ENCODE results near the gene MYLK.

MYLK gene

DNA sequence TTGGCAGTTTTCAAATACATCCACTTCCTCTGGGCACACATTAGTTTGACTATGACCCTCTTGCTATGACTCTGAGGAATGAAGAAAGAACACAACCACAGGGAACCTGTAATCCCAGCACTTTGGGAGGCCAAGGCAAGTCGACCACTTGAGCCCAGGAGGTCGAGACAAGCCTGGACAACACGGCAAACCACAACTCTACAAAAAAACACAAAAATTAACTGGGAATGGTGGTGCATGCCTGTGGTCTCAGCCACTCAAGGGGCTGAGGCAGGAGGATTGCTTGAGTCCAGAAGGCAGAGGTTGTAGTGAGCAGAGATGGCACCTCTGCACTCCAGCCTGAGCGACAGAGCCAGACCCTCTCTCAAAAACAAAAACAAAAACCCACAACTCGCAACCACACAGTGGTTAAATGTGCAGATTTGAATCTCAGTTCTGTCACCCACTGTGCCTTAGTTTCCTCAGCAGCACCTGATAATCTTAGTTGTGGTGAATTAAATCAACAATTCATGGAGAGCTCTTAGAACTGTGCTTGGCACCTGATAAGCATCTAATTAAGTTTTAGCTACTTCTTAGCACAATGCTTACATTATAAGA is 65.7 kb downstream of the MYLK start:
- peaks cover 4 to 5% of the 10 kb centered on the region in 2 donors for H3K9me3 Mint-ChIP-seq
- H3K4me1 Mint-ChIP-seq = no peaks in the 10 kb centered on the region
- H3K4me3 Mint-ChIP-seq = no peak overlapping the region
- no peak for ATAC-seq
- no peak overlapping the region for H3K27ac Mint-ChIP-seq
- DNase-seq = no peak
- peaks cover 5% of the 10 kb centered on the region for H3K27me3 Mint-ChIP-seq

DNA sequence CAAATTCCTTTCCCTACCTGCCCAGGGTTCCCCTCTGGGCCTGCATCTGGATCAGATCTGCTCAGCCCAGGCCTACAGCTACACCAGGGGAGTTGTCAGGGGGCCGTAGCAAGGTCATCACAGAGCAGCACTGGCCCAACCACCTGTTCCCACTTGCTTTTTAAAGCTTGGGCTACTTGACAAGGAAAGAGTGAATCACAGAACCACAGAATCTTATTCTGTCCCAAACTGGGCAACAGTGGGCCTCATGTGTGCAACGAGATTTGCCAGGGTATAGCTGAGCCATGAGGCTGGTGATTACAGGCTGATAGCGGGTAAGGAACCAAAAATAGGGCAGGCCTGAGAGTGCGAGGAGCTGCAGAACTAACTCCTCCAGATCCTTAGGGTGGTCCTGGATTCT is 66.7 kb downstream of the MYLK start:
- Mint-ChIP-seq H3K4me1 (no peaks in the 10 kb centered on the region), H3K4me3 (no peak overlapping the region), H3K27me3 (no peaks in the 10 kb centered on the region), H3K27ac (no peak overlapping the region), H3K9me3 (no peaks in the 10 kb centered on the region)
- peak; percentile 33 for ATAC-seq
- no peak for DNase-seq

DNA sequence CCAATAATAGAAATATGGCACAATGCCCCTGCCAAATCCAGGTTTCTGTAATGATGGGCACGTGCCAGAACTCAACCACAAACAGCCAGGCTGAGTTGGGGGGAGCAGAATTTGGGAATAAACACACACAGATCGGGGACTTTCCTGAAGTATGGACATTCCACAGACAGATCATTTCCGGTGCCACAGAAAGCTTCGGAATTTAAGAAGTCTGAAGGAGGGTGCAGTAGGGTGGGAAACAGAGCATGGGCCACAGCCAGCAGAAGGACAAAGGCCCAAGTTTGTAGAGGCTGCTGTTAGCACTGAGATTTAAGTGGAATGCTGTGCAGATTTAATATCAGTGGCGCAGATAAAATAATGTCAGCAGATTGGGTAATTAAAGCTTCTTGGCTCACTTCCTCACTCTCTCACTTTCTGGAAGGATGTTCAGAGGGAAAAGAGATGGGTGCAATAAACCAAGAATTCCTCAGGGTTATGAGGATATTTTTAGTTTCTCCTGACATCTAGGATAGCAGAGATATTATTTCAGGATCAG is 67.4 kb downstream of the MYLK start:
- no peaks in the 10 kb centered on the region for H3K9me3 Mint-ChIP-seq
- ATAC-seq (no peak), DNase-seq (no peak)
- no peaks in the 10 kb centered on the region for H3K27me3 Mint-ChIP-seq
- H3K4me3 Mint-ChIP-seq = no peak overlapping the region
- H3K27ac Mint-ChIP-seq = no peak overlapping the region
- no peaks in the 10 kb centered on the region for H3K4me1 Mint-ChIP-seq

DNA sequence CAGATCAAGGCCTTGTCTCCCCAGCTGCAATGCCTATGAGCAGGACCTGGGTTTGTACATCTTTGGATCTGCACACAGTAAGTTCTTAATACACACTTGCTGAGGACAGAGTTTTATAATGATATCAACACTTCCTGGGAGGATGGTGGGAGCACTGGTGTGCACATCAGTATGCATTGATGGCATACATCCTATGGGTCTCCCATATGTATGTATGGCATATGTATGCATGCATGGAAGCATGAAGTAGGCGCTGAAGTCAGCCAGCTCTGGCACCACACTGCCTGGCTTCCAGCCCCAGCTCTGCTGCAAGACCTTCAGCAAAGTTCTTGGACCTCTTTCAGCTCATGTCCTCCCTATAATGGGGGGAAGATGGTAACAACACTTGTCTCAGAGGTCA is 68.2 kb downstream of the MYLK start:
- Mint-ChIP-seq H3K27ac (no peak overlapping the region), H3K4me1 (no peaks in the 10 kb centered on the region), H3K27me3 (no peaks in the 10 kb centered on the region), H3K9me3 (no peaks in the 10 kb centered on the region), H3K4me3 (no peak overlapping the region)
- DNase-seq (no peak), ATAC-seq (no peak)

DNA sequence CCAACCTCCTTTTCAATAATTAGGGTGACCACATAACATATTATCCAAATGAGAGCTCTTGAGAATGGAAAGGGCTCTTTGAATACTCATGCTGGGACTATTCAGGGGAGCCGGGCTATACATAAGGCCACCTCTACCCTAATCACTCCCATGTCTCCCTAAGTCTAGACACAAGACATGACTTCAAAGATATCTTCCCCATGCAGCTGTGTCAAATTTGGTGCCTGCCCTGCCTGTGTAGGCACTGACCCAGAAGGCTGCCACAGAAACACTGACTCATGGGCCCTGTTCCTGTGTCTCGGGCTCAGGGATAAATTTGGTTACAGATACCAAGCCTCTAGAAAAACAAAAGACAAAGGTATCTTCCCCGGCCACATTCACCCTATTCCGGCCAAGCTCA is 70.3 kb downstream of the MYLK start:
- H3K4me3 Mint-ChIP-seq = no peak overlapping the region
- ATAC-seq (no peak), DNase-seq (no peak)
- H3K27ac Mint-ChIP-seq = no peak overlapping the region
- no peaks in the 10 kb centered on the region for H3K27me3 Mint-ChIP-seq
- no peaks in the 10 kb centered on the region for H3K4me1 Mint-ChIP-seq
- H3K9me3 Mint-ChIP-seq = no peaks in the 10 kb centered on the region

DNA sequence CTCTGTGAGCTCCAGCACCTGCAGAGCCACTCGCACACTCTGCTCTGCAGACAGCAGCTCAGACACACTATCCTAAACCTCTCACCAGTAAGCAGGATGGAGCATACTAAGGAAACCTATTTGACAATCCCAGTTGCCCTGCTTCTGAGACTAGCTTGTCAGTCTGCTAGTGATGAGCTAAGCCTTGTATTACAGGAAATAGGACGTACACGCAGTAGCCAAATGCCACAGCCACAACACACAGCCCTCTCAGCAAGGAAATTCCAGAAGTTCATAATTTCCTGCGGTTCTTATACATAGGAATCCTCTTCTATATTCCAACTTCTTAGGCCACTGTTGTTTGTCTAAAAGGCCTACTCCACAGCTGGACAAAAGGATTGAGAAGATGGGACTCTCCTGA is 74.5 kb downstream of the MYLK start:
- Mint-ChIP-seq H3K4me3 (no peak overlapping the region), H3K27ac (peak overlapping the region in 1 of 2 donors; percentile 26), H3K9me3 (no peaks in the 10 kb centered on the region), H3K27me3 (no peaks in the 10 kb centered on the region), H3K4me1 (no peaks in the 10 kb centered on the region)
- ATAC-seq (no peak), DNase-seq (no peak)

DNA sequence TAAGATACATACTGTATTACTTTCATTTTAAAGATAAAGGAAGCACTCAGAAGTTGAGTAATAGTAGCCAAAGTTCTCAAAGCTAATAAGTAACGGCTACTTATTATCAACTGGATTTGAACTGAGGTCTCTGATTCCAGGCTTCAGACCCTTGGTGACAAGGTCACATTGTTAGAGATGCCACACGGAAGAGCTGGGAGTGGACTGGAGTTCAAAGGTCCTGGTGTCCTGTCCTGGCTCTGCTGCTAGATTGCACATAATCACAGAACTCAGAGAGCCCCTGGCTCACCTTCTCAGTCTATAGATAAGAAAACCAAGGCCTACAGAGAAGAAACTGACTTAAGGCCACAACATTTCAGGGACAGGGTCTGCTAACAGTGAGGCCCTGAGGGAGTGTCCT is 75.3 kb downstream of the MYLK start:
- ATAC-seq = no peak
- H3K4me1 Mint-ChIP-seq = no peaks in the 10 kb centered on the region
- H3K27ac Mint-ChIP-seq = no peak overlapping the region
- no peaks in the 10 kb centered on the region for H3K27me3 Mint-ChIP-seq
- no peak overlapping the region for H3K4me3 Mint-ChIP-seq
- H3K9me3 Mint-ChIP-seq = no peaks in the 10 kb centered on the region
- no peak for DNase-seq

DNA sequence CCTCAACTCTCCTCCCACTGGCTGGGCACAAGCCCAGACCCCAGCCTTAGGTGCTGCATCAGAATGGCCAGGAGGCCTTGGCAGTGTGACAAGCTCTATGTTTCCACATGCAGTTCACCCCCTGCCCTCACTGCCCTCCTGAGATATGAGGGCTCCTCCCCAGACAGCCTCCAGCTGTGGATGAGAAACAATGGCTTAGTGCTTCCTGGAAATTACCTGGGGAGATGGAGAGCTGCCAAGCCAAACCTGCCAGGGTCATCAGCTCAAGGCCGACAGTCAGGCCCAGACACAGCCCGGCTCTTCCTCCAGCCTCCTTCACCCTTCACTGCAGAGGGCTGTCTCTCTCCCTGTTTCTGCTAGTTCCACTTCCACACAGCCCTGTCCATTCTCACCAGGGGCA is 76.3 kb downstream of the MYLK start:
- no peak overlapping the region for H3K4me3 Mint-ChIP-seq
- no peak for ATAC-seq
- no peaks in the 10 kb centered on the region for H3K4me1 Mint-ChIP-seq
- no peak overlapping the region for H3K27ac Mint-ChIP-seq
- peaks cover 9% of the 10 kb centered on the region for H3K27me3 Mint-ChIP-seq
- H3K9me3 Mint-ChIP-seq = no peaks in the 10 kb centered on the region
- no peak for DNase-seq

DNA sequence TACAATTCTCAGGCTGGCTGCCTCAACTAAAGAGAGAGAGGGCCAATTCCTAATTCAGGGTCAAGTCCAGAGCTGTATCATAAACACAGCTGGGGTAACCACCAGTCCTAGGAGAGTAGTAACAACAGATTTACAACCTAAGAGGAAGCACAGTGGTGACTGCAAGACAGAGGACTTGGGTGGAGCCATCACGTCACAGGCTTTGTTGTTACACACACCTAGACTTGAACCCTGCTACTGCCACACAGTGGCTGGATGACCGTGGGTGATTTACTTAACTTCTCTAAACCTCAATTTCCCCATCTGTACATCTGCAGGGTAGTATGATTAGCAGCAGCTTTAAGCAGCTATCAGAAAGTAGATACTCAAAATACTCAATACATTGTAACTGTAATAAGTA is 78.6 kb downstream of the MYLK start:
- DNase-seq (no peak), ATAC-seq (no peak)
- H3K4me1 Mint-ChIP-seq = no peaks in the 10 kb centered on the region
- H3K27ac Mint-ChIP-seq = no peak overlapping the region
- no peak overlapping the region for H3K4me3 Mint-ChIP-seq
- H3K9me3 Mint-ChIP-seq = no peaks in the 10 kb centered on the region
- peaks cover 19% of the 10 kb centered on the region for H3K27me3 Mint-ChIP-seq

DNA sequence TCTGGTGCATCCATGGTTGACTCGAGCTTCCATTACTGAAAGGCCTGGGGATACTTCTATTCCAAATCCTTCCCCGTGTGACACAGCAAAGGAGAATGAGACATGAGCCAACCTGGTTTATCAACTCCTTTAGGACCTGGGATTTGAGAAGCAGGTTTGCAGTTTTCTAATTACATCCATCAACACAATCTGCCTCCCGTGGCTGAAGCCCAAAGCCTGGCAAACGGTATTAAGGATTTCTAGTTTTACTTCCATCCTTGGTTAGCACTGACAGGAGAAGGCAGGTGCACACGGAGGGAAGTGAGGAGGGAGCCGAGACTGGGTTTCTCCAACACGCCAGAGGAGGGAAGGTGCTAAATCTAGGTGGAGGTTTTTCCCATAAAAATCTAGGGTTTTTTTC is 79.0 kb downstream of the MYLK start:
- no peaks in the 10 kb centered on the region for H3K4me1 Mint-ChIP-seq
- no peak overlapping the region for H3K4me3 Mint-ChIP-seq
- no peak for DNase-seq
- no peak for ATAC-seq
- no peaks in the 10 kb centered on the region for H3K9me3 Mint-ChIP-seq
- H3K27ac Mint-ChIP-seq = no peak overlapping the region
- peaks cover 19% of the 10 kb centered on the region for H3K27me3 Mint-ChIP-seq

DNA sequence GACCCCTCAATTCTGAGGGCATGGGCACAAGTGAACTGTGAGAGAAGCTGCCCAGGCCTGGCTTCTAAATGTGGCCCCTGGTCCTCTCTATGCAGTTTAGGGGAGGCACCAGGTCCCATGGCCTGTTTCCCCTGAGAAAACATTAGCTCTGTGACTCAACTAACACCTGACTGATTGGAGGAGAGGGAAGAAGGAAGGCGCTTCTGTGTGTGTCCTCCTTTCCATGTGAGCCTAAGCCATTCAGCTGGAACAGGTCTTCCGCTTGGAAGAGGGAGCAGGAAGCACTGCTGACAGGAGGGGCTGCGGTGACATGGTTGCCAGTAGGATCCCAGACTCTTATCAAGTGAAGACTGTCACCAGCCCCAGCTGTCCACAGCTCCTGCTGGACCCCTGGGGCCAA is 79.5 kb downstream of the MYLK start:
- H3K27me3 Mint-ChIP-seq = peaks cover 19% of the 10 kb centered on the region
- H3K4me1 Mint-ChIP-seq = no peaks in the 10 kb centered on the region
- no peak overlapping the region for H3K4me3 Mint-ChIP-seq
- H3K9me3 Mint-ChIP-seq = no peaks in the 10 kb centered on the region
- ATAC-seq (no peak), DNase-seq (no peak)
- H3K27ac Mint-ChIP-seq = no peak overlapping the region

DNA sequence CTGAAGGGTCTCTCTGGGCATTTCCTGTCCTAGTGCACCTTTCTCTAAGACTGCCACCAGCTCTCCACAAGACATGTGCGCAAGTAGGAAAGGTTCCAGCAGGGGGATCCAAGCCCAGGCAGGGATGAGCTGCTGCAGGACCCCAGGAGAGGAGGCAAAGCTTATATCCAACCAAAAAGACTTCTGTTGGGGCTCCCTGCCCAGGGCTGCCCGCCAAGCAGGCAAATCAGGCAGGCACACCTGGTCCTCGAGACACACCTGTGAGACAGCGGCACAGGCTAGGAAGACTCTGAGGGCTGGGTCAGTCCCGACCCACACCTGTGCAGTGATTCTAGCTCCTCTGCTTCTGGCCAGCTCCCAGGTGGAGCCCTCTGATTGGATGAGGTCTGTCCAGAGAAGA is 80.6 kb downstream of the MYLK start:
- H3K9me3 Mint-ChIP-seq = no peaks in the 10 kb centered on the region
- ATAC-seq = no peak
- H3K4me1 Mint-ChIP-seq = no peaks in the 10 kb centered on the region
- no peak for DNase-seq
- H3K27me3 Mint-ChIP-seq = peaks cover 19% of the 10 kb centered on the region
- H3K4me3 Mint-ChIP-seq = no peak overlapping the region
- no peak overlapping the region for H3K27ac Mint-ChIP-seq

DNA sequence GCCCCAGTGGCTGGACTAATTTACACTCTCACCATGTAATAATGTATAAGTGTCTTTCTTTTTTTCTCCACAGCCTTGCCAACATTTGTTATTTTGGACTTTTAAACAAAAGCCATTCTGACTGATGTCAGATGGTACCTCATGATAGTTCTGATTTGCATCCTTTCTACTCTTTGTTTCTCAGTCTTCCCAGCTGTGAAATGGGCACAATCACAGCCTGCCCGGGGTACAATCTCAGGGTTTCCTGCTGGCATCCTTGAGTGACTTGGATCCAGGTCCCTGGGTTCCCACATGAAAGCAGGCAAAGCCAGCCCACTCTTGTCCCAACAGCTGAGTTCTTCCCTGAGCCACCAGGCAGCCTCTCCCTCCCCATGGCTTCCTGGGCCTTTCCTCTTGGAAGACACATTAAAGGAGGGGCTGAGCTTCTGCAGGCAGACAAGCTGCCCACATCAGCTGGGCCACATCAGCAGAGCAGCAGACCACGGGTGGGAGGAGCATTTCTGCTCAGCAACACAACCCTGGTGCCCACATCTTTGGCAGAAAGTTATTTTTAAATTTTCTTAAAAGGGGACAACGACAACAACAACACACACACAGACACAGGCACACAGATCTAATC is 82.0 kb downstream of the MYLK start:
- Mint-ChIP-seq H3K27ac (no peak overlapping the region), H3K4me3 (no peak overlapping the region), H3K4me1 (no peaks in the 10 kb centered on the region), H3K27me3 (peaks cover 19% of the 10 kb centered on the region), H3K9me3 (no peaks in the 10 kb centered on the region)
- no peak for DNase-seq
- ATAC-seq = no peak

DNA sequence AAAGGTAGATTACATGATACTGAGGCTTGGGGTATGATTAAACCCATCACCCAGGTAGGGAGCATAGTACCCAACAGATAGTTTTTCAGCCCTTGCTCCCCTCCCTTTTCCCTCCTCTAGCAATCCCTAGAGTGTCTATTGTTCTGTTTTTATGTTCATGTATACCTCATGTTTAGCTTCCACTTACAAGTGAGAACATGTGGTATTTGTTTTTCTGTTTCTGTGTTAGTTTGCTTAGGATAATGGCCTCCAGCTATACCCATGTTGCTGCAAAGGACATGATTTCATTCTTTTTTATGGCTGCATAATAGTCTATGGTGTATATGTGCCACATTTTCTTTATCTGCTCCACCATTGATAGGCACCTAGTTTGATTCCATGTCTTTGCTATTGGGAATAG is 82.7 kb downstream of the MYLK start:
- H3K27me3 Mint-ChIP-seq = peaks cover 19% of the 10 kb centered on the region
- no peak overlapping the region for H3K4me3 Mint-ChIP-seq
- ATAC-seq = no peak
- no peak overlapping the region for H3K27ac Mint-ChIP-seq
- no peak for DNase-seq
- no peaks in the 10 kb centered on the region for H3K9me3 Mint-ChIP-seq
- H3K4me1 Mint-ChIP-seq = no peaks in the 10 kb centered on the region

DNA sequence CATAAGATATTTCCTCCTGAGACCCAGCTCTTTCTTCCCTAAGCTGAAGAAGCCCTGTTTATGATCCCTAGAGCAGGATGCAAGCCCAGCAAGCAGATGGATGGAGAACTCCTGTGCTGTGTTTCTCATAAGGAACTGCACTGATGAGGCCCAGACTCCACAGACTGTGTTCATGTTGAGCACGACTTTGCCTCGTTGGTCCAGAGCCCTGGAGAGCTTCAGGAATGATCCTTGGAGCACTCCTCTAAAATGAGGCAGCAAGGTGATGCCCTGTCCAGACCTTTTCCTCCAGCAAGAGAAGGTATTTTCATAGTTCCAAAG is 83.8 kb downstream of the MYLK start:
- no peaks in the 10 kb centered on the region for H3K4me1 Mint-ChIP-seq
- ATAC-seq = no peak
- no peak overlapping the region for H3K27ac Mint-ChIP-seq
- DNase-seq = no peak
- no peaks in the 10 kb centered on the region for H3K9me3 Mint-ChIP-seq
- H3K27me3 Mint-ChIP-seq = peaks cover 26% of the 10 kb centered on the region
- no peak overlapping the region for H3K4me3 Mint-ChIP-seq

DNA sequence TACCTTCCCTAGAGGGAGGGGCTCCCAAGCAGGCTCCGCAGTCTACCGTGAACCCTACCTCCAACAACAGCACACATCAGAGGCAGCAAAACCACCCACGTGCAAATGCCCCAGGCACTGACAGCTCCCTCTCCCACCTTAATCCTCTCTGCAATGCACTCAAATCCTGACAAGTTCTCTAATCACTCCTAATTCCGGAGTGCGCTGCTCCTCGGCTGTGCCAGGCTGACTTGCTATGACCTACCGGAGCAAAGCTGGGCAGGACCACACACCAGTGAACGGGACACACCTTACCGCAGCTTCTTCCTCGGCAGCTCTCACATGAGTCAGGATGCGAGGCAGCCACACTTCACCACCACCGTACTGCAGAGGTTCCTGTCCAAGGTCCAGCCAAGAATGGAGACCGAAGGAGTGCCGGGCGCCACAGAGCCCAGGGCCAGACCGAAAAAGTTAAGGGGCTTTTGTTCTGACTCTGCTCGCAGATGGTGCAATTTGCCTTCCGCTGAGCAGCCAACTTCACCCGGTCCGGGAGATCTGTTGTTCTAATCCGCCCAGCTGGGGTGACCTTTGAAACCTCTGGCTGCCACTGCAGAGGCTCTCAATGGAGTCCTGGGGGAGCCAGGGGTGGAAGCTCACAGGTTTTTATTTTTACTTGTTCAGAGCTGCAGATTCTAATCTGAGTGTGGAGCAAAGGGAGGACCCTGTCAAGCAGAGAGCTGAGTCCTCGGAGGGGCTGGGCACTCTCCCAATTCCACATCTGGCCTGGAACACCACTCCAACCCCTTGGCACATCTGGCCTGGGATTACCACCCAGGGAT is 84.4 kb downstream of the MYLK start:
- no peak overlapping the region for H3K27ac Mint-ChIP-seq
- DNase-seq (no peak), ATAC-seq (no peak)
- H3K4me1 Mint-ChIP-seq = no peaks in the 10 kb centered on the region
- H3K4me3 Mint-ChIP-seq = no peak overlapping the region
- no peaks in the 10 kb centered on the region for H3K9me3 Mint-ChIP-seq
- peaks cover 26% of the 10 kb centered on the region for H3K27me3 Mint-ChIP-seq

Measured in stimulated activated naive CD8-positive, alpha-beta T cell treated with anti-CD3 and anti-CD28 coated beads, Interleukin-15, amount 100 ng/mL, for 72 hours (primary cell).